Heart left ventricle (tissue), 13 donors: ENCODE data around the gene ANTXRL.

Source experiments
- CTCF ChIP-seq, 12 donors: fragments of 200-600 bp; sonication (generic) in 4 of 12; IDR thresholded peaks; one replicate each; pipeline versions ENCODE4 v1.5.0 to v1.8.0; 2018 to 2022; ENCODE audit warnings: antibody characterized with exemption in 12 of 12, mild to moderate bottlenecking in 5 of 12
- POLR2A ChIP-seq, 2 donors: fragments of 450-650 bp; IDR thresholded peaks; one replicate each; pipeline ENCODE4 v1.6.1; 2017; ENCODE audit warnings: antibody characterized with exemption in 2 of 2, mild to moderate bottlenecking in 2 of 2, moderate library complexity in 2 of 2
- donor health status: ischemic (EF 13 %, LVEDD 7.1; RV severe dilation, severe dysfunction).
- donor health status: DM: no; HTN: yes; CAD: no.
- donor health status: DM: no; HTN: no; CAD: no.
- donor health status: ischemic (EF 25% LVEDD 6.9; RV normal size, moderate dysfunction).
- donor health status: ischemic (EF 25% LVEDD 5.7; RV mildly dilated, moderate dysfunction).
- donor health status: ischemic (EF 35%, LVEDD 5.7; RV mildly dilated, moderate dysfunction).
- donor health status: nonischemic (EF 11% LVEDD 7.7; RV severe dilation, severe dysfunction).
- donor health status: DM: yes; HTN: yes; CAD: no.
- donor health status: PGD.
- donor health status: ischemic (EF 29% LVEDD 5.4; RV normal size, mild dysfunction).
- donor health status: nonischemic (EF 23%, LVEDD 6.1; RV moderate dilation, normal function).

- no peak for TF ChIP-seq CTCF (IDR thresholded peaks at IDR 0.05)
- no peak for TF ChIP-seq POLR2A (IDR thresholded peaks at IDR 0.05)
These were observed 36.3 kb upstream of the ANTXRL start for GRCh38 chr10:46250481-46250880.
